ENCODE results near the gene DNAAF8.

- no peak for TF ChIP-seq POLR2A (IDR thresholded peaks at IDR 0.05)
- no peak for TF ChIP-seq CTCF (IDR thresholded peaks at IDR 0.05)
Observed at GRCh38 chr16:4749700-4750257, 15.4 kb downstream of the DNAAF8 start.
